ENCODE measurements around the gene FBN1. TPM values are rescaled to one million over a fixed set of nuclear protein-coding genes. Genes with fewer than 3 reads are reported as not detected.

The FBN1 gene
- total and polyA plus RNA-seq, 8 donors: 1.5 to 35.2 (median 5.2) TPM

- WGBS, 2 donors: 85 to 90% methylated on average over 5 of the region's 5 CpGs
- H3K36me3 ChIP-seq: no peaks in the 10 kb centered on the region
- TF ChIP-seq, protein P1, sequence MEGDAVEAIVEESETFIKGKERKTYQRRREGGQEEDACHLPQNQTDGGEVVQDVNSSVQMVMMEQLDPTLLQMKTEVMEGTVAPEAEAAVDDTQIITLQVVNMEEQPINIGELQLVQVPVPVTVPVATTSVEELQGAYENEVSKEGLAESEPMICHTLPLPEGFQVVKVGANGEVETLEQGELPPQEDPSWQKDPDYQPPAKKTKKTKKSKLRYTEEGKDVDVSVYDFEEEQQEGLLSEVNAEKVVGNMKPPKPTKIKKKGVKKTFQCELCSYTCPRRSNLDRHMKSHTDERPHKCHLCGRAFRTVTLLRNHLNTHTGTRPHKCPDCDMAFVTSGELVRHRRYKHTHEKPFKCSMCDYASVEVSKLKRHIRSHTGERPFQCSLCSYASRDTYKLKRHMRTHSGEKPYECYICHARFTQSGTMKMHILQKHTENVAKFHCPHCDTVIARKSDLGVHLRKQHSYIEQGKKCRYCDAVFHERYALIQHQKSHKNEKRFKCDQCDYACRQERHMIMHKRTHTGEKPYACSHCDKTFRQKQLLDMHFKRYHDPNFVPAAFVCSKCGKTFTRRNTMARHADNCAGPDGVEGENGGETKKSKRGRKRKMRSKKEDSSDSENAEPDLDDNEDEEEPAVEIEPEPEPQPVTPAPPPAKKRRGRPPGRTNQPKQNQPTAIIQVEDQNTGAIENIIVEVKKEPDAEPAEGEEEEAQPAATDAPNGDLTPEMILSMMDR (IDR thresholded peaks at IDR 0.05): no peak
- no peak overlapping the region for H3K4me3 ChIP-seq
- intact Hi-C loops (cut with DNase I): no loop called here
- ATAC-seq: no peak
- no peaks in the 10 kb centered on the region for H3K4me1 ChIP-seq
- no peak overlapping the region for H3K27ac ChIP-seq
- FAIRE-seq: no peak
- DNase-seq: no peak
- H3K9me3 ChIP-seq: no peaks in the 10 kb centered on the region
- H3K27me3 ChIP-seq: no peaks in the 10 kb centered on the region
These were observed 61.3 kb downstream of the FBN1 start for GRCh38 chr15:48584090-48584811.

GRCh38 chr15:48582452-48583247 lies 62.9 kb downstream of the FBN1 start:
- intact Hi-C loops (cut with DNase I): no loop called here
- DNase-seq: no peak
- Histone ChIP-seq H3K4me3 (no peak overlapping the region), H3K9me3 (no peaks in the 10 kb centered on the region), H3K4me1 (no peaks in the 10 kb centered on the region), H3K36me3 (no peaks in the 10 kb centered on the region), H3K27me3 (no peaks in the 10 kb centered on the region), H3K27ac (no peak overlapping the region)
- TF ChIP-seq, protein P1 (IDR thresholded peaks at IDR 0.05): no peak
- 58 to 66% methylated on average over 11 of the region's 11 CpGs for WGBS, 2 donors
- no peak for FAIRE-seq
- no peak for ATAC-seq

- no peaks in the 10 kb centered on the region for H3K9me3 ChIP-seq
- DNase-seq (no peak), FAIRE-seq (no peak), ATAC-seq (no peak)
- H3K27me3 ChIP-seq: no peaks in the 10 kb centered on the region
- no peak overlapping the region for H3K4me3 ChIP-seq
- no peaks in the 10 kb centered on the region for H3K4me1 ChIP-seq
- 72 to 73% methylated on average over 4 of the region's 4 CpGs for WGBS, 2 donors
- intact Hi-C loops (cut with DNase I): no loop called here
- no peaks in the 10 kb centered on the region for H3K36me3 ChIP-seq
- H3K27ac ChIP-seq: no peak overlapping the region
- TF ChIP-seq, protein P1 (IDR thresholded peaks at IDR 0.05): no peak
These were observed 64.3 kb downstream of the FBN1 start for GRCh38 chr15:48581219-48581618.

GRCh38 chr15:48580736-48581135 lies 64.8 kb downstream of the FBN1 start:
- Histone ChIP-seq H3K36me3 (no peaks in the 10 kb centered on the region), H3K9me3 (no peaks in the 10 kb centered on the region), H3K27me3 (no peaks in the 10 kb centered on the region), H3K4me3 (no peak overlapping the region), H3K4me1 (no peaks in the 10 kb centered on the region), H3K27ac (no peak overlapping the region)
- ATAC-seq: no peak
- FAIRE-seq: no peak
- intact Hi-C loops (cut with DNase I): no loop called here
- 67 to 81% methylated on average over 2 of the region's 2 CpGs for WGBS, 2 donors
- DNase-seq: no peak
- TF ChIP-seq, protein P1 (IDR thresholded peaks at IDR 0.05): no peak

Measured in pancreas (tissue), 10 donors.